Measurements from ENCODE around the gene PARD3B. TPM values are rescaled to one million over a fixed set of nuclear protein-coding genes. Genes with fewer than 3 reads are reported as not detected.

Gene PARD3B
- total and polyA plus RNA-seq, 2 of the 4 experiments (the other 2 are of a cell fraction) = 3.3 to 15.6 TPM

DNA sequence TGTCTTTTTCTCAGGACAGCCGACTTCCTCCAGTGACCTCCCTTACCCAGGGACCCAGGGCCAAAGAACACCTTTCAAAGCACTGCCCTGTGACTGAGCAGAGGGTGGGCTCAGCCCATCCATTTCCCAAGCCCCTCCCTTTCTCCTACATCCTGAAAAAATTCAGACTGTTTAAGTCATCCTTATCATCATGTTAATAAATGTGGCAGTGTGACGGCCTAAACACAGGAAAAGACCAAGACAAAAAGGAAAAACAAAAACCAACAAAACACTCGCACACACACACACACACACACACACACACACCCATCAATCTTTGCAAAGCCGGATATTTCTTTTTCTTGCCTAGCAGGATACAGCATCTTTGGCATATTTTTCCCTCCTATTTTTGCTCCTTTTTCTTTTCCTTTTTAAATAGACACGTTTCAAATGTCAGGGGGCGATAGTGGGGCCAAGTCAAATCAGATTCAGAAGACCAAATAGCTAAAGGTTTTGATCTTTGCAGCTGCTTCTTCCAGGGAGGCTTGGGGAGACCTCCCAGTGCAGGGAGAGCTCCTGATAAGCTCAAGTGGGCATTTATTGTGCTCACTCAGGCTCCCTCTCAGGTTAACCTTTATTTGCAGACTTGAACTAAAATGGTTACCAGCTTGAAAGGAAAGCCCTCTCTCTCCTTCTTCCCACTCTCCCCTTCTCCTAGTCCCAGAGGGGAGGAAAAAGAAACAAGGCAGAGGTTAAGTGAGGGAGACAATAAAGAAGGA lies 1097.5 kb downstream of the PARD3B start:
- no peak overlapping the region for H4K5ac ChIP-seq (ENCODE audit: low read depth, low read length)
- H3K4me1 ChIP-seq (ENCODE audit: control insufficient read depth, insufficient read depth, low read length) = peaks cover 3% of the 10 kb centered on the region
- 43% methylated on average over 2 of the region's 6 CpGs; no CpG with 5 or more reads in 1 of the 2 experiments for WGBS, 2 experiments (ENCODE audit: extremely low coverage in 2 of 2, insufficient read length in 1 of 2)
- no peak overlapping the region for H3K18ac ChIP-seq (ENCODE audit: low read depth, low read length)
- H3K79me1 ChIP-seq (ENCODE audit: low read depth in 1 of 2, low read length in 2 of 2) = no peaks in the 10 kb centered on the region
- no TSS peak for BruUV-seq (replicated peaks)
- H2AK5ac ChIP-seq (ENCODE audit: low read depth, low read length) = no peak overlapping the region
- no peak overlapping the region for H2AFZ ChIP-seq (replicated peaks; ENCODE audit: low read length, poor library complexity)
- H3K27me3 ChIP-seq (ENCODE audit: control insufficient read depth, insufficient read depth, low read length) = no peaks in the 10 kb centered on the region
- no peak overlapping the region for H2BK120ac ChIP-seq (ENCODE audit: low read depth, low read length)
- DNase-seq (no peak), ATAC-seq (ENCODE audit: low read depth) (no peak)
- TF ChIP-seq RCOR1 (IDR thresholded peaks at IDR 0.05; ENCODE audit: insufficient replicate concordance, low read length) = no peak
- TF ChIP-seq SMC3 (IDR thresholded peaks at IDR 0.05; ENCODE audit: low read depth, low read length) = no peak
- TF ChIP-seq RFX5 (IDR thresholded peaks at IDR 0.05; ENCODE audit: low read depth, low read length) = no peak
- TF ChIP-seq NFE2L2 (IDR thresholded peaks at IDR 0.05; ENCODE audit: low read depth, low read length) = no peak
- TF ChIP-seq FOS (IDR thresholded peaks at IDR 0.05; ENCODE audit: low read depth, low read length) = no peak
- no peak for TF ChIP-seq CEBPB (IDR thresholded peaks at IDR 0.05; ENCODE audit: low read depth, low read length)
- TF ChIP-seq POLR2A (IDR thresholded peaks at IDR 0.05; ENCODE audit: low read depth, low read length) = no peak
- no peak overlapping the region for H3K4me3 ChIP-seq (ENCODE audit: insufficient read depth, low read depth, low read length)
- no peak overlapping the region for H2BK20ac ChIP-seq (ENCODE audit: low read depth, low read length)
- no peaks in the 10 kb centered on the region for H3K36me3 ChIP-seq (ENCODE audit: control insufficient read depth, insufficient read depth, low read length)
- no peak overlapping the region for H3K23ac ChIP-seq (ENCODE audit: low read depth, low read length)
- in situ Hi-C loops (cut with MboI; ENCODE audit: low sequenced_read_pairs) (loop anchor here (25.0 kb wide), 1 partner anchor 105 kb away; no protein-coding TSS in a partner anchor), intact Hi-C loops (cut with micrococcal nuclease) (no loop called here), dilution Hi-C loops (cut with HindIII; ENCODE audit: low sequenced_read_pairs, unreplicated experiment) (no loop called here)
- no peaks in the 10 kb centered on the region for H3K9me1 ChIP-seq (ENCODE audit: insufficient read depth, low read length)
- peaks cover 5% of the 10 kb centered on the region; the same call in 1 of the 2 replicates for H3K9me3 ChIP-seq (ENCODE audit: control insufficient read depth, insufficient read depth, low read length)
- no peak overlapping the region for H3K4me2 ChIP-seq (ENCODE audit: low read depth, low read length)
- no peak overlapping the region for H4K8ac ChIP-seq (ENCODE audit: low read depth in 2 of 2, low read length in 2 of 2)
- no peaks in the 10 kb centered on the region for H4K20me1 ChIP-seq (ENCODE audit: insufficient read depth, low read length)
- H2BK15ac ChIP-seq (ENCODE audit: low read depth, low read length) = no peak overlapping the region
- H2AK9ac ChIP-seq (replicated peaks; ENCODE audit: low read depth, low read length, poor library complexity) = no peak overlapping the region
- CTCF ChIA-PET = no interaction called here
- H3K27ac ChIP-seq (ENCODE audit: insufficient read depth, low read length) = no peak overlapping the region
- H4K91ac ChIP-seq (ENCODE audit: insufficient read depth, low read depth, low read length) = no peak overlapping the region
- no peak overlapping the region for H3K56ac ChIP-seq (ENCODE audit: extremely low read depth, insufficient read depth, low read length)
- H3K9ac ChIP-seq (ENCODE audit: low read depth, low read length) = no peak overlapping the region
- H3K14ac ChIP-seq (replicated peaks; ENCODE audit: low read depth, low read length) = no peak overlapping the region
- no peak overlapping the region for H3K4ac ChIP-seq (ENCODE audit: low read depth, low read length)
- POLR2A ChIA-PET (ENCODE audit: unreplicated experiment) = no interaction called here
- no peak overlapping the region for H2BK5ac ChIP-seq (ENCODE audit: low read depth, low read length, poor library complexity, severe bottlenecking)
